Psoas muscle (tissue), 8 donors: ENCODE data around the gene TNIP1. TPM values are rescaled to one million over a fixed set of nuclear protein-coding genes. Genes with fewer than 3 reads are reported as not detected.

Source experiments
- ATAC-seq, 4 donors: fragments of 200-7000 bp; cut with Tn5 transposase; one replicate each; pipeline ENCODE4 v1.9.1; 2020; ENCODE audit warnings: moderate library complexity in 3 of 4, mild to moderate bottlenecking in 2 of 4
- DNase-seq, 2 donors: peaks; one replicate each; pipeline ENCODE4 v3.0.0-alpha.2; 2020
- H3K27ac ChIP-seq: fragments of 200-600 bp; one replicate; pipeline ENCODE4 v1.8.0; 2022
- H3K27me3 ChIP-seq, 3 donors: fragments of 200-600 bp in 1 of 3; one replicate each; pipeline versions ENCODE4 v1.6.1 to v1.8.0; 2013 to 2022; ENCODE audit warnings: low read length in 2 of 3, mild to moderate bottlenecking in 2 of 3, moderate library complexity in 1 of 3; ENCODE audit not compliant: insufficient read depth in 3 of 3
- H3K36me3 ChIP-seq, 2 donors: fragments of 200-600 bp in 1 of 2; one replicate each; pipeline versions ENCODE4 v1.6.1 to v1.8.0; 2013 to 2022; ENCODE audit warnings: low read depth in 1 of 2, mild to moderate bottlenecking in 1 of 2, moderate library complexity in 1 of 2; ENCODE audit not compliant: insufficient read depth in 1 of 2
- H3K4me1 ChIP-seq: fragments of 200-600 bp; one replicate; pipeline ENCODE4 v1.8.0; 2022
- H3K4me3 ChIP-seq: fragments of 200-600 bp; one replicate; pipeline ENCODE4 v1.8.0; 2022; ENCODE audit warnings: mild to moderate bottlenecking
- H3K9me3 ChIP-seq: fragments of 200-600 bp; one replicate; pipeline ENCODE4 v1.8.0; 2022
- CTCF ChIP-seq: fragments of 200-600 bp; IDR thresholded peaks from one replicate; pipeline ENCODE4 v1.8.0; 2022; ENCODE audit warnings: antibody characterized with exemption
- WGBS, 3 donors: extraction: QIAGEN DNeasy Blood & Tissue Kit; methylation state at CpG; one replicate each; pipeline versions ENCODE4 v1.1.6 to v1.1.7; 2013; 5-methylcytosine and 5-hydroxymethylcytosine counted together
- intact Hi-C, 2 donors: fragments of 100-400 bp; cut with DNase I; formaldehyde crosslinking; loops; one replicate each; pipeline versions ENCODE4 v1.11.0 to v1.14.2; 2022
- polyA plus RNA-seq, 3 donors: library from polyadenylated mRNA; stranded (reverse); fragments of 200-250 nt; gene quantifications; one replicate each; pipeline ENCODE4 v1.2.3, GENCODE V29; 2013
- total RNA-seq, 4 donors: library from RNA; stranded (reverse); fragmentation: NEBNext Ultra II Directional in 2 of 4; extraction: Animal tissue kit (Norgen Biotek cat#: 25700) in 2 of 4; gene quantifications; one replicate each; pipeline versions ENCODE4 v1.2.1 to v1.2.4, GENCODE V29; 2021 to 2023
- donor health status: healthy with polysubstance abuse.
- donor health status: DM: no; HTN: no; CAD: no; lungs with moderate emphysema.
- donor health status: Bipolar disorder and iron deficiency.
- donor health status: healthy.
- donor health status: DM: yes; HTN: yes; CAD: no.
- donor health status: DM: no; HTN: no; CAD: no.
- donor health status: DM: no; HTN: no; CAD: no.
- donor health status: DM: yes; HTN: yes; CAD: no.

The TNIP1 gene
- total and polyA plus RNA-seq, 7 donors = 55.5 to 218 (median 141) TPM

- DNase-seq (peak in 1 of 2 donors; percentile 50), ATAC-seq (peak; percentile 35 to 68 (median 63))
- peak overlapping the region; percentile 96 for H3K27ac ChIP-seq
- 53 to 76% (median 57%) methylated on average over 7 of the region's 7 CpGs for WGBS, 3 donors
- no peaks in the 10 kb centered on the region for H3K27me3 ChIP-seq
- TF ChIP-seq CTCF = no peak
- peaks cover 71% of the 10 kb centered on the region for H3K4me1 ChIP-seq
- peaks cover 5 to 31% of the 10 kb centered on the region in 2 donors for H3K36me3 ChIP-seq
- intact Hi-C loops = loop anchor here in 1 of 2 donors (10.0 kb wide), 1 partner anchor 652 kb away; no protein-coding TSS in a partner anchor
- no peaks in the 10 kb centered on the region for H3K9me3 ChIP-seq
- peak overlapping the region; percentile 98 for H3K4me3 ChIP-seq
These were observed 58.3 kb downstream of the TNIP1 start for GRCh38 chr5:151022511-151023018.

- 80 to 84% (median 82%) methylated on average over 6 of the region's 6 CpGs for WGBS, 3 donors
- Histone ChIP-seq H3K27ac (peak overlapping the region; percentile 96), H3K4me3 (peak overlapping the region; percentile 98), H3K36me3 (peaks cover 4 to 23% of the 10 kb centered on the region in 2 donors), H3K9me3 (no peaks in the 10 kb centered on the region), H3K4me1 (peaks cover 63% of the 10 kb centered on the region), H3K27me3 (no peaks in the 10 kb centered on the region)
- intact Hi-C loops = loop anchor here in 1 of 2 donors (10.0 kb wide), 1 partner anchor 653 kb away; no protein-coding TSS in a partner anchor
- ATAC-seq = no peak
- TF ChIP-seq CTCF = no peak
- DNase-seq = no peak
These were observed 59.1 kb downstream of the TNIP1 start for GRCh38 chr5:151021746-151022145.

GRCh38 chr5:151020304-151021110 is 60.3 kb downstream of the TNIP1 start, which contains the start of gene GPX3:
Gene GPX3 (plus strand): TSS chr5:151020591. CDS start chr5:151020655, 64 bp downstream.
- H3K27me3 ChIP-seq = no peaks in the 10 kb centered on the region
- H3K9me3 ChIP-seq = no peaks in the 10 kb centered on the region
- ATAC-seq = peak; percentile 76 to 84 (median 77)
- intact Hi-C loops = loop anchor here in 1 of 2 donors (10.0 kb wide), 1 partner anchor 654 kb away; no protein-coding TSS in a partner anchor
- H3K4me1 ChIP-seq = peaks cover 50% of the 10 kb centered on the region
- H3K36me3 ChIP-seq = peaks cover 3 to 11% of the 10 kb centered on the region in 2 donors
- 2% methylated on average over 47 to 54 of the region's 54 CpGs for WGBS, 3 donors
- TF ChIP-seq CTCF = no peak
- peak within 1 kb of the TSS; percentile 96 for H3K27ac ChIP-seq
- DNase-seq = peak; percentile 96 to 98
- H3K4me3 ChIP-seq = peak within 1 kb of the TSS; percentile 98

- ATAC-seq = no peak
- Histone ChIP-seq H3K4me1 (peaks cover 39% of the 10 kb centered on the region), H3K36me3 (no peaks in the 10 kb centered on the region), H3K27ac (peak overlapping the region; percentile 96), H3K9me3 (no peaks in the 10 kb centered on the region), H3K27me3 (no peaks in the 10 kb centered on the region), H3K4me3 (no peak overlapping the region)
- intact Hi-C loops = no loop called here
- 60 to 70% (median 63%) methylated on average over 2 of the region's 2 CpGs for WGBS, 3 donors
- no peak for DNase-seq
- TF ChIP-seq CTCF = no peak
These were observed 61.5 kb downstream of the TNIP1 start for GRCh38 chr5:151019331-151019730.
